Uterus (tissue), 4 donors: ENCODE data around the gene CELF4. TPM values are rescaled to one million over a fixed set of nuclear protein-coding genes. Genes with fewer than 3 reads are reported as not detected.

Experiments used
- DNase-seq, 2 donors: peaks; one replicate each; pipeline ENCODE4 v3.0.0-alpha.2; 2019 to 2020
- H3K27ac ChIP-seq, 2 donors: fragments of 200-600 bp; sonication (generic); 1 replicate in 1 of 2; 2 replicates in 1 of 2; pipeline ENCODE4 v1.5.1; 2016 to 2018
- H3K27me3 ChIP-seq, 2 donors: fragments of 200-600 bp; sonication (generic); one replicate each; pipeline ENCODE4 v1.5.1; 2018 to 2019; ENCODE audit warnings: control low read depth in 1 of 2
- H3K36me3 ChIP-seq, 2 donors: fragments of 200-600 bp; sonication (generic); one replicate each; pipeline ENCODE4 v1.5.1; 2019; ENCODE audit warnings: control low read depth in 1 of 2
- H3K4me1 ChIP-seq, 2 donors: fragments of 200-600 bp; sonication (generic); one replicate each; pipeline ENCODE4 v1.5.1; 2018 to 2019; ENCODE audit warnings: control low read depth in 1 of 2
- H3K4me3 ChIP-seq, 2 donors: fragments of 200-600 bp; sonication (generic); 1 replicate in 1 of 2; 2 replicates in 1 of 2; pipeline ENCODE4 v1.5.1; 2018 to 2019; ENCODE audit warnings: mild to moderate bottlenecking in 1 of 2
- H3K9me3 ChIP-seq, 2 donors: fragments of 200-600 bp; sonication (generic); one replicate each; pipeline ENCODE4 v1.5.1; 2019; ENCODE audit warnings: control low read depth in 1 of 2
- POLR2A ChIP-seq, 2 donors: fragments of 450-650 bp; IDR thresholded peaks; one replicate each; pipeline ENCODE4 v1.6.1; 2016; ENCODE audit warnings: antibody characterized with exemption in 2 of 2, mild to moderate bottlenecking in 1 of 2, moderate library complexity in 1 of 2
- intact Hi-C: fragments of 100-400 bp; cut with DNase I; formaldehyde crosslinking; loops from one replicate; pipeline ENCODE4 v1.15.1; 2023; ENCODE audit warnings: low total_unique reads
- total RNA-seq, 4 donors: library from RNA; depleted of rRNA in 3 of 4; stranded (reverse); fragments of >200 nt in 3 of 4; gene quantifications; one replicate each; pipeline versions ENCODE4 v1.1.0 to v1.2.4, GENCODE V29; 2014 to 2023
- TF ChIP-seq, protein P1 (sequence below), 4 experiments: fragments of 200-600 bp in 2 of 4; fragments of 450-650 bp in 2 of 4; sonication (generic) in 2 of 4; IDR thresholded peaks; one replicate each; pipeline ENCODE4 v1.5.1; 2016 to 2019; ENCODE audit warnings: antibody characterized with exemption in 4 of 4, mild to moderate bottlenecking in 2 of 4, moderate library complexity in 1 of 4
- donor health status: DM: yes; HTN: yes; CAD: no.

Gene CELF4
- total RNA-seq, 4 donors from 2014 or later: 0.18 to 1.7 TPM; not detected in 2

DNA sequence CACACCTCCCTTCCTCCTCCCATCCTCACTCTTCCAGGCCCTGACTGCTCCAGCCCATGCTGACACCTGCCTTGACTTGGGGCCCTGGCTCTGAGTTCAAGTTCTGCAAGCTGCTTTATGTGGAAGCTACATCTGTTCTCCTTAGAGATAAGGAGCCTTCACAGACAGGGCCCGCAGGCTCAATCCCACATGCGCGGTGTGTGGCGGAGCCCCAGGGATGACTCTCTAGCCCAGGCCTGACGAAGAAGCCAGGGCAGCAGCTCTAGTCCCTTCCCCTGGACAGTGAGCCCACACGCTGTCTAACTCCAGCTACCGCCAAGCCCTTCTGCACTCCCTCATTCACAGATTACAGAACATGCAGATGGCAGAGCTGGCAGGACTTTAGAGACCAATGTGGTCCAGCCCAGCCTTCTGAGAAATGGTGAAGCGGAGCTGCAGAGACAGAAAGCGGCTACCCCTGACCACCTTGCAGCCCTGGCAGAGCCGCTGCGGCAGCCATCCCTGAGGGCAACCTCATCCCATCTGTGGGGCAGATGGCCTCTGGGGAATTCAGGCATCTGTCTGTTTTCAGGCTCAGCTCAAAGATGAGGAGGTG is 304.3 kb downstream of the CELF4 start:
- Histone ChIP-seq H3K27me3 (no peaks in the 10 kb centered on the region), H3K4me1 (no peaks in the 10 kb centered on the region), H3K9me3 (no peaks in the 10 kb centered on the region), H3K27ac (no peak overlapping the region), H3K4me3 (no peak overlapping the region), H3K36me3 (no peaks in the 10 kb centered on the region)
- DNase-seq: no peak
- intact Hi-C loops: no loop called here
- TF ChIP-seq, protein P1, sequence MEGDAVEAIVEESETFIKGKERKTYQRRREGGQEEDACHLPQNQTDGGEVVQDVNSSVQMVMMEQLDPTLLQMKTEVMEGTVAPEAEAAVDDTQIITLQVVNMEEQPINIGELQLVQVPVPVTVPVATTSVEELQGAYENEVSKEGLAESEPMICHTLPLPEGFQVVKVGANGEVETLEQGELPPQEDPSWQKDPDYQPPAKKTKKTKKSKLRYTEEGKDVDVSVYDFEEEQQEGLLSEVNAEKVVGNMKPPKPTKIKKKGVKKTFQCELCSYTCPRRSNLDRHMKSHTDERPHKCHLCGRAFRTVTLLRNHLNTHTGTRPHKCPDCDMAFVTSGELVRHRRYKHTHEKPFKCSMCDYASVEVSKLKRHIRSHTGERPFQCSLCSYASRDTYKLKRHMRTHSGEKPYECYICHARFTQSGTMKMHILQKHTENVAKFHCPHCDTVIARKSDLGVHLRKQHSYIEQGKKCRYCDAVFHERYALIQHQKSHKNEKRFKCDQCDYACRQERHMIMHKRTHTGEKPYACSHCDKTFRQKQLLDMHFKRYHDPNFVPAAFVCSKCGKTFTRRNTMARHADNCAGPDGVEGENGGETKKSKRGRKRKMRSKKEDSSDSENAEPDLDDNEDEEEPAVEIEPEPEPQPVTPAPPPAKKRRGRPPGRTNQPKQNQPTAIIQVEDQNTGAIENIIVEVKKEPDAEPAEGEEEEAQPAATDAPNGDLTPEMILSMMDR (IDR thresholded peaks at IDR 0.05): no peak

DNA sequence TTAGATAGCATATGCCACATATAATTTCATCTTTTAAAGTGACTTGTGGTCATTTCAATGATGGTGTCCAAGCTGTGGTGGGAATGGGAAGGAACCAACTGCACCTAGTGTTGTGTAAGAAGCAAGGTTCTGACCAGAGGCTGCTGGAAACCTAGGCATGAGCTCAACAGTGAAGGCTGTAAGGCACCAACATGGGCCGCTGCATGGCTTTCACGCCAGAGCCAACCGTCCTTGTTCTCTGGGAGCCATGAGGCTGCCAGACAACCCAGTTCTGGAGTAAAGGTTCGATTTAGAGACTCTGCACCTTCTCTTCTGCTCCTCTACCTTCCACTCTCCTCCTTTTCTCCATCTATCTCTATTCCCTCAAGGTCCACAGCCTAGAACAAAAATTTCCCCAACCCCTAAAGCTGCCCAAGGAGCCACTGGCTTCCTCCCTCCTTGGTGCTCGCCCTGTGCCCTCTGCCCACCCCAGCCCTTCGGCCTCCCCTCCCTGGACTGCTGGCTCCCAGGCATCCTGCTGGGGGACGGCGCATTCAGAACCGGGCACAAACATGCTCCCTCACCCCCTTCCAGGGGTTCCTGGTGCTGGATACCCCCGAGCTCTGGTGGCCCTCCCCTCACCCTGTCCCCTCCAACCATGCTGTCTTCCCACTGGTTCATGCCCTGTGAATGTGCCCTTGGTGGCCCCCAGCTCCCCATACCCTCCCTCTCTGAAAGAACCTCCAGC is 305.1 kb downstream of the CELF4 start:
- no peak for DNase-seq
- Histone ChIP-seq H3K4me1 (no peaks in the 10 kb centered on the region), H3K27me3 (peaks cover 0 to 4% of the 10 kb centered on the region in 2 donors), H3K27ac (no peak overlapping the region), H3K4me3 (no peak overlapping the region), H3K9me3 (no peaks in the 10 kb centered on the region), H3K36me3 (no peaks in the 10 kb centered on the region)
- intact Hi-C loops: no loop called here
- no peak for TF ChIP-seq POLR2A (IDR thresholded peaks at IDR 0.05)
- TF ChIP-seq, protein P1 (IDR thresholded peaks at IDR 0.05): no peak

DNA sequence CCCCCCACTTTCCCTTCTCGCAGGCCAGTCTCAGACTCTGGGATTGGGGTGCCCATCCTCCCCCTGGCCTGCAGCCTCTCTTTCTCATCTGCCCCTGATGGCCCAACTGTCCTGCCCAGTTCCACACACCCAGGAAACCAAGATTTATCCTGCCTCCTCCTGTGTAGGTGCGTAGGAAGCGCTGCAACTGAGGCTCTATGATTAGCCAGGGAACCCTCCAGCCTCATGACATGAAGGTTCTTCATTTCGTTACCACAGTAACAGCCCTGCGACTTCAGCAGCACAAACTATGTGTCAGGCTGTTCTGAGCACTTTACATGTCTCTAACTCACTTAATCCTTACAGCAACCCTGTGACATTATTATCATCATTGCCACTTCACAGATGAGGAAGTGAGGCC is 305.9 kb downstream of the CELF4 start:
- H3K9me3 ChIP-seq: no peaks in the 10 kb centered on the region
- H3K27me3 ChIP-seq: peaks cover 0 to 6% of the 10 kb centered on the region in 2 donors
- H3K36me3 ChIP-seq: no peaks in the 10 kb centered on the region
- no peak overlapping the region for H3K27ac ChIP-seq
- intact Hi-C loops: no loop called here
- DNase-seq: no peak
- no peaks in the 10 kb centered on the region for H3K4me1 ChIP-seq
- no peak overlapping the region for H3K4me3 ChIP-seq
- TF ChIP-seq, protein P1 (IDR thresholded peaks at IDR 0.05): no peak
- no peak for TF ChIP-seq POLR2A (IDR thresholded peaks at IDR 0.05)

DNA sequence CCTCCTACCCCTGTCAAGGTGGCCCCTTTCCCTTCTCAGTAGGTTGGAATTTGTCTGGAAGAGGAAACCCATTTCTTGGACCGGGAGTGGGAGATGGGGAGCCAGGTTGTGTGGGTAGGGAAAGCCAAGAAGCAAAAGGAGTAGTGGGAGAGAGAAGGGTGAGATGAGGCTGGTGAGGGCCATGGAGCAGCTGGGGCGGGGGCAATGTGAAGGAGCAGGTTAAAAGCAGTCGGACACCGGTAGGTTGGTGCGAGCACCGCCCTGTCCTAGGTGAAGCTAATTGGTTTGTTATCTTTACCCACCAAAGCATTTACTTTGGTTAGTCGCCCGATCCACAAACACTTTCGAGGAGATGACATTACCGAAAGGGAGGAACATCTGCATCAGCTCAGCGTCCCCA is 306.8 kb downstream of the CELF4 start:
- intact Hi-C loops: no loop called here
- DNase-seq: no peak

DNA sequence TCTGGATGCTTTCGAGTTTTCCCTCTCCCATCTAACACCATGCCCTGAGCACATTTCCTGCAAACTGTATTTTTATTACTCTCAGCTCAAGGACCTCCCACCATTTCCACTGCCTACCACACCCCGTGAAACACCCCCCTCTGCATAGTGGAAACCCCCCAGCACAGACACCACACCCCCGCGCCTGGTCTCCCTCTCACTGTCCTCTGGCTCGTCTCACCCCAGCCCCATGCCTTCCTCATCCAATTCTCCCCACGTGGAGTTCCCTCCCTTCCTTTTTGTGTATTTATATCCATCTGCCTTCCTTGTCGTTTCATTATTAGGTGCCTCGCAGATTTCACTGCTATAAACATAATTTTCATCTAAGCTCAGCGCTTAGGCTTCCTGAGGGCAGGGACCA is 307.5 kb downstream of the CELF4 start:
- no peak for DNase-seq
- no peaks in the 10 kb centered on the region for H3K9me3 ChIP-seq
- intact Hi-C loops: no loop called here
- no peak overlapping the region for H3K27ac ChIP-seq
- H3K36me3 ChIP-seq: no peaks in the 10 kb centered on the region
- peaks cover 0 to 11% of the 10 kb centered on the region in 2 donors for H3K4me1 ChIP-seq
- H3K4me3 ChIP-seq: no peak overlapping the region
- TF ChIP-seq, protein P1 (IDR thresholded peaks at IDR 0.05): no peak
- TF ChIP-seq POLR2A (IDR thresholded peaks at IDR 0.05): no peak
- peaks cover 0 to 12% of the 10 kb centered on the region in 2 donors for H3K27me3 ChIP-seq

More for the DNA sequence above, 306.8 kb downstream of the CELF4 start:
- Histone ChIP-seq H3K27ac (no peak overlapping the region), H3K4me1 (peaks cover 0 to 9% of the 10 kb centered on the region in 2 donors), H3K36me3 (no peaks in the 10 kb centered on the region), H3K9me3 (no peaks in the 10 kb centered on the region), H3K27me3 (peaks cover 0 to 6% of the 10 kb centered on the region in 2 donors), H3K4me3 (no peak overlapping the region)
- TF ChIP-seq, protein P1 (IDR thresholded peaks at IDR 0.05): no peak
- TF ChIP-seq POLR2A (IDR thresholded peaks at IDR 0.05): no peak
